A549 (cell line): ENCODE data around the gene SKI. TPM values are rescaled to one million over a fixed set of nuclear protein-coding genes. Genes with fewer than 3 reads are reported as not detected.

Source experiments
- ATAC-seq, 2 experiments: fragments of 200-7000 bp in 1 of 2; fragments of >200 bp in 1 of 2; cut with Nextera tagmentation in 1 of 2; cut with Tn5 transposase in 1 of 2; 3 replicates each; pipeline versions ENCODE4 v1.8.0 to v1.9.1; 2018 to 2020; ENCODE audit warnings: mild to moderate bottlenecking in 1 of 2, moderate library complexity in 1 of 2
- CTCF ChIA-PET: fragments of 300-600 bp; sonication (Branson Sonifier 250); formaldehyde crosslinking; extraction: SDS; loops from one replicate; lab custom pipeline; 2021; ENCODE audit warnings: antibody characterized with exemption, inconsistent platforms; lab: Yijun Ruan, JAX
- POLR2A ChIA-PET: fragments of 350-600 bp; formaldehyde crosslinking; extraction: SDS; loops from one replicate; lab custom pipeline; 2021; ENCODE audit warnings: antibody characterized with exemption, inconsistent platforms; lab: Yijun Ruan, JAX
- DNase-seq, 2 experiments: peaks; one replicate each; pipeline versions ENCODE4 v3.0.0 to v3.0.0-alpha.2; 2011 to 2016; ENCODE audit warnings: low read depth in 1 of 2, low spot score in 1 of 2
- FAIRE-seq: peaks from 2 replicates; lab custom pipeline; 2011; peaks lifted over from hg19 to GRCh38; lab: Jason Lieb, UNC
- H3K27ac ChIP-seq, 2 experiments: fragments of >200 bp; sonication (Bioruptor Twin); formaldehyde crosslinking; 3 replicates each; pipeline ENCODE4 v1.5.1; 2016 to 2017
- H3K4me1 ChIP-seq: fragments of >200 bp; sonication (Bioruptor Twin); formaldehyde crosslinking; 3 replicates; pipeline ENCODE4 v1.6.1; 2016
- H3K4me2 ChIP-seq: fragments of >200 bp; sonication (Bioruptor Twin); formaldehyde crosslinking; 3 replicates; pipeline ENCODE4 v1.6.1; 2016
- H3K4me3 ChIP-seq: fragments of >200 bp; sonication (Bioruptor Twin); formaldehyde crosslinking; 3 replicates; pipeline ENCODE4 v1.5.1; 2016
- H3K9me3 ChIP-seq: fragments of >200 bp; sonication (Bioruptor Twin); formaldehyde crosslinking; 3 replicates; pipeline ENCODE4 v1.6.1; 2016
- EHMT2 ChIP-seq: fragments of 200-600 bp; sonication (generic); IDR thresholded peaks from 2 replicates; pipeline ENCODE4 v1.6.1; 2016; ENCODE audit warnings: antibody characterized with exemption, low read depth, mild to moderate bottlenecking, moderate library complexity
- ESRRA ChIP-seq: fragments of 150-350 bp; IDR thresholded peaks from 2 replicates; pipeline ENCODE4 v1.6.1; 2014; ENCODE audit warnings: mild to moderate bottlenecking, low read length, borderline replicate concordance
- KDM1A ChIP-seq: fragments of 200-600 bp; sonication (generic); IDR thresholded peaks from 2 replicates; pipeline ENCODE4 v1.6.1; 2016; ENCODE audit warnings: low read depth, mild to moderate bottlenecking
- KDM5A ChIP-seq: fragments of 200-600 bp; sonication (generic); IDR thresholded peaks from 2 replicates; pipeline ENCODE4 v1.6.1; 2016; ENCODE audit warnings: antibody characterized with exemption, mild to moderate bottlenecking
- ZSCAN20 ChIP-seq: fragments of 250-450 bp; sonication (Bioruptor Pico); IDR thresholded peaks from 2 replicates; pipeline ENCODE4 v1.8.0; 2022; ENCODE audit warnings: mild to moderate bottlenecking, moderate library complexity
- WGBS: methylation state at CpG from one replicate; pipeline ENCODE4 v1.1.6; 2017; ENCODE audit errors: missing lambda C conversion rate; 5-methylcytosine and 5-hydroxymethylcytosine counted together
- polyA plus RNA-seq, 4 experiments: library from polyadenylated mRNA; depleted of rRNA in 3 of 4; stranded (reverse); fragments of >200 nt; fragmentation: RNase III in 1 of 4; extraction: RNeasy Plus Mini Kit Qiagen cat#74134 plus additional on column Dnase treatment in 1 of 4; gene quantifications; 2 replicates in 3 of 4; 3 replicates in 1 of 4; pipeline ENCODE4 v1.2.3, GENCODE V29; 2011 to 2017
- TF ChIP-seq, protein P1 (sequence below): IDR thresholded peaks from 2 replicates; pipeline ENCODE4 v1.6.1; 2012; ENCODE audit warnings: low read depth, borderline replicate concordance
- TF ChIP-seq, protein P2 (sequence below): IDR thresholded peaks from 2 replicates; pipeline ENCODE4 v1.6.1; 2012
- TF ChIP-seq, protein P3 (sequence below): fragments of >200 bp; sonication (Bioruptor Twin); formaldehyde crosslinking; IDR thresholded peaks from 3 replicates; pipeline ENCODE4 v1.6.1; 2016
- TF ChIP-seq, protein P4 (sequence below): fragments of 200-600 bp; sonication (generic); IDR thresholded peaks from 2 replicates; pipeline ENCODE4 v1.6.1; 2016; ENCODE audit warnings: antibody characterized with exemption, mild to moderate bottlenecking, moderate library complexity

SKI gene
- polyA plus RNA-seq, 2 of the 4 experiments (the other 2 are of a cell fraction): 2.8 to 12.0 TPM

DNA sequence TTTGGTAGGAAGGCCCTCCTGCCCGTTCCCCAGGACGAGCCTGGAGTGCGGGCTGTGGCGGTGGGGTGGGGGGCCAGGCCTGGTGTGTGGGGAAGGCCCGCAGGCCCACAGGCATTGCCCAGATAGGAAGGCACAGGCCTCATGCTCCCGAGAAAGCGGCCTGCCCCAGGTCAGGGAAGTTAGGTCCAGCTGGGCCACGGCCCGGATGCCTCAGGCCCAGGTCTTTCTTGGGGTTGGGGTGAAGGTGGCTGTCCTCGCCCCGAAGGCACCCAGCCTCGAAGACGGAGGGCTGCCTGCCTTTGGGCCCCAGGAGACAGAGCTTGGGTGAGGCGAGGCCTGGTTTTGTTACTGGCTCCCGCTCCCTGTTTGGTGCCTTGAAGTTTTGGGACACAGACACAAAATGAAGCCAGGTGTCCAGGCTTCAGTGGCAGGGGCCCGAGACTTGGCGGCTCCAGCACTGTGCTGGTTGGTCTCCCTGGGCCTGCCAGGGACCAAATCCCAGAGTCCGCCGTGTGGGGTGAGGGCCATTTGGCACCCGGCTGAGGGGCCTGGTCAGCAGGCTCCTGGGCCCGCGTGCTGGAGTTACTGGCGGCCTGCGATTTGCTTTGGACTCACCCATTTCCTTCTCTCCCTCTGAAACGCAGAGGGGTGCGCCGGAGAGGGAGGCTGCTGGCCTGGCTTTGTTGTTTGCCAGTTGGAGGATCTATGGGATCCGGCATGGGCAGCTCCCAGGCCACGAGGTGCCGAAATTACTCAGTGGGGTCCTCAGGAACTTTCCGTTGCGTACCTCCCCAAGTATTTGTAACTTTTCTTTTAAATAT, 2.0 kb downstream of the SKI start:
- Histone ChIP-seq H3K4me1 (peaks cover 52% of the 10 kb centered on the region), H3K27ac (peak overlapping the region; percentile 76 to 83), H3K4me2 (peak overlapping the region; percentile 97), H3K9me3 (no peaks in the 10 kb centered on the region), H3K4me3 (peak overlapping the region; percentile 67)
- ChIA-PET CTCF (interaction anchor here (0.6 to 7.6 kb wide), 10 partner anchors 12 to 154 kb away, joined by 3 to 49 read pairs (median 6); partner anchors contain the start of gene FAAP20), POLR2A (interaction anchor here (0.6 to 3.0 kb wide), 4 partner anchors 18 to 1283 kb away, joined by 3 to 8 read pairs (median 5); partner anchors contain the start of gene FAAP20)
- WGBS: 31% methylated on average over 15 of the region's 32 CpGs
- TF ChIP-seq, protein P1, sequence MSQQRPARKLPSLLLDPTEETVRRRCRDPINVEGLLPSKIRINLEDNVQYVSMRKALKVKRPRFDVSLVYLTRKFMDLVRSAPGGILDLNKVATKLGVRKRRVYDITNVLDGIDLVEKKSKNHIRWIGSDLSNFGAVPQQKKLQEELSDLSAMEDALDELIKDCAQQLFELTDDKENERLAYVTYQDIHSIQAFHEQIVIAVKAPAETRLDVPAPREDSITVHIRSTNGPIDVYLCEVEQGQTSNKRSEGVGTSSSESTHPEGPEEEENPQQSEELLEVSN: peak; percentile 76; the same call in 1 of the 2 replicates
- TF ChIP-seq, protein P2, sequence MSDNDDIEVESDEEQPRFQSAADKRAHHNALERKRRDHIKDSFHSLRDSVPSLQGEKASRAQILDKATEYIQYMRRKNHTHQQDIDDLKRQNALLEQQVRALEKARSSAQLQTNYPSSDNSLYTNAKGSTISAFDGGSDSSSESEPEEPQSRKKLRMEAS: peak; percentile 59
- no peak for TF ChIP-seq ESRRA
- TF ChIP-seq EHMT2: no peak
- FAIRE-seq (no peak), ATAC-seq (peak in 1 of 2 experiments; percentile 6; a peak in 3 of 6 replicates), DNase-seq (peak in 1 of 2 experiments; percentile 43)

DNA sequence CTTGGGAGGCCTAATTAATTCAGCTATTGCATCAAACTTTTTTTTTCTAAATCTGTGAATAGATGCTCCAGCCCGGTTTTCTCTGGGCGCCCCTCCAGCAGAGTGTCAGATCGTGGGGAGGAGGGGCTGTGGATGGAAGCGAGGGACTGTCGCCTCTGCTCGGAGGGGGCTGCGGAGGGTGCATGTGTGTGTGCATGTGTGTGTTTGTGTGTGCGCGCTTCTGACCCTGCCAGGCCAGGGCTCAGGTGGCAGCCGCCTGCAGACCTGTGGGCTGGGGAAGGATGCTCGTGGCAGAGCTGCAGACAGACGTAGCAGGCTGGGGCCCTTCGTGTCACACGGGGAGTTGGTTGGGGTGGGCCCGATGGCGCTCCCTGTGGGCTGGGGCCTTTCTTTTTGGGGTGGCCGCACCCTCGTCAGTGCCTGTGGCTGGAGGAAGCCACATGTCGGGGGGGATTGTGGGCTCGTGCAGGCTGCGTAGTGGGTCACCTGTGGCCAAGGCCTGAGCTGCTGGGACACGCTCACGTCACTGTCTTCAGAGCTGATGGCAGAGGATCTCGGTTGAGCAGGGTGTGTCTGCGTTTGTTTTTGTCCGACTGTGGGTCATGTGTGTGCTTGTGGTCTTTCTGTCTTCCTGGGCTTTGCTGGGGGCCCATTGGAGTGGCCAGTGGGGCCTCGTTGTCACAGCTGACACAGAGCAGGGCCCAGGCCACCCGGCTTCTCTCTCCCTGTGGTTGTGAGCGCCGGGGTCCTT, 2.8 kb downstream of the SKI start:
- DNase-seq (no peak), ATAC-seq (no peak), FAIRE-seq (no peak)
- TF ChIP-seq KDM5A (no peak), KDM1A (no peak), EHMT2 (no peak), ZSCAN20 (CRISPR knock-in tag) (no peak)
- TF ChIP-seq, protein P3, sequence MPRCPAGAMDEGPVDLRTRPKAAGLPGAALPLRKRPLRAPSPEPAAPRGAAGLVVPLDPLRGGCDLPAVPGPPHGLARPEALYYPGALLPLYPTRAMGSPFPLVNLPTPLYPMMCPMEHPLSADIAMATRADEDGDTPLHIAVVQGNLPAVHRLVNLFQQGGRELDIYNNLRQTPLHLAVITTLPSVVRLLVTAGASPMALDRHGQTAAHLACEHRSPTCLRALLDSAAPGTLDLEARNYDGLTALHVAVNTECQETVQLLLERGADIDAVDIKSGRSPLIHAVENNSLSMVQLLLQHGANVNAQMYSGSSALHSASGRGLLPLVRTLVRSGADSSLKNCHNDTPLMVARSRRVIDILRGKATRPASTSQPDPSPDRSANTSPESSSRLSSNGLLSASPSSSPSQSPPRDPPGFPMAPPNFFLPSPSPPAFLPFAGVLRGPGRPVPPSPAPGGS: no peak
- TF ChIP-seq, protein P4, sequence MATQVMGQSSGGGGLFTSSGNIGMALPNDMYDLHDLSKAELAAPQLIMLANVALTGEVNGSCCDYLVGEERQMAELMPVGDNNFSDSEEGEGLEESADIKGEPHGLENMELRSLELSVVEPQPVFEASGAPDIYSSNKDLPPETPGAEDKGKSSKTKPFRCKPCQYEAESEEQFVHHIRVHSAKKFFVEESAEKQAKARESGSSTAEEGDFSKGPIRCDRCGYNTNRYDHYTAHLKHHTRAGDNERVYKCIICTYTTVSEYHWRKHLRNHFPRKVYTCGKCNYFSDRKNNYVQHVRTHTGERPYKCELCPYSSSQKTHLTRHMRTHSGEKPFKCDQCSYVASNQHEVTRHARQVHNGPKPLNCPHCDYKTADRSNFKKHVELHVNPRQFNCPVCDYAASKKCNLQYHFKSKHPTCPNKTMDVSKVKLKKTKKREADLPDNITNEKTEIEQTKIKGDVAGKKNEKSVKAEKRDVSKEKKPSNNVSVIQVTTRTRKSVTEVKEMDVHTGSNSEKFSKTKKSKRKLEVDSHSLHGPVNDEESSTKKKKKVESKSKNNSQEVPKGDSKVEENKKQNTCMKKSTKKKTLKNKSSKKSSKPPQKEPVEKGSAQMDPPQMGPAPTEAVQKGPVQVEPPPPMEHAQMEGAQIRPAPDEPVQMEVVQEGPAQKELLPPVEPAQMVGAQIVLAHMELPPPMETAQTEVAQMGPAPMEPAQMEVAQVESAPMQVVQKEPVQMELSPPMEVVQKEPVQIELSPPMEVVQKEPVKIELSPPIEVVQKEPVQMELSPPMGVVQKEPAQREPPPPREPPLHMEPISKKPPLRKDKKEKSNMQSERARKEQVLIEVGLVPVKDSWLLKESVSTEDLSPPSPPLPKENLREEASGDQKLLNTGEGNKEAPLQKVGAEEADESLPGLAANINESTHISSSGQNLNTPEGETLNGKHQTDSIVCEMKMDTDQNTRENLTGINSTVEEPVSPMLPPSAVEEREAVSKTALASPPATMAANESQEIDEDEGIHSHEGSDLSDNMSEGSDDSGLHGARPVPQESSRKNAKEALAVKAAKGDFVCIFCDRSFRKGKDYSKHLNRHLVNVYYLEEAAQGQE: no peak
- H3K4me2 ChIP-seq: peak overlapping the region; percentile 97
- 55% methylated on average over 17 of the region's 30 CpGs for WGBS
- POLR2A ChIA-PET: interaction anchor here (3.0 kb wide), 1 partner anchor 36 kb away, joined by 8 read pairs; the partner anchor contains the start of gene FAAP20
- peak overlapping the region; percentile 67 for H3K4me3 ChIP-seq
- CTCF ChIA-PET: interaction anchor here (0.6 to 7.6 kb wide), 7 partner anchors 10 to 154 kb away, joined by 3 to 49 read pairs (median 6); partner anchors contain the start of gene FAAP20
- H3K9me3 ChIP-seq: no peaks in the 10 kb centered on the region
- H3K27ac ChIP-seq: peak overlapping the region; percentile 76 to 83; a peak in 5 of 6 replicates
- H3K4me1 ChIP-seq: peaks cover 61% of the 10 kb centered on the region
